K562 (cell line): ENCODE results near the gene LRRC4. TPM values are rescaled to one million over a fixed set of nuclear protein-coding genes. Genes with fewer than 3 reads are reported as not detected.

ENCODE experiments used
- C11orf30 ChIP-seq: fragments of 450-650 bp; IDR thresholded peaks from 2 replicates; pipeline ENCODE4 v1.6.1; 2016; ENCODE audit warnings: low read depth, mild to moderate bottlenecking
- CBX2 ChIP-seq: fragments of 200-600 bp; sonication (generic); IDR thresholded peaks from one replicate; pipeline ENCODE4 v1.6.1; 2012; ENCODE audit warnings: mild to moderate bottlenecking, low read length, inconsistent platforms; ENCODE audit not compliant: insufficient read depth, poor library complexity, severe bottlenecking
- NFE2 ChIP-seq: IDR thresholded peaks from 2 replicates; pipeline ENCODE4 v1.6.1; 2014; ENCODE audit warnings: antibody characterized with exemption, low read depth
- ZNF551 ChIP-seq: fragments of 250-450 bp; sonication (Bioruptor Pico); IDR thresholded peaks from 2 replicates; pipeline ENCODE4 v1.5.0; 2021; ENCODE audit warnings: mild to moderate bottlenecking, moderate library complexity
- polyA plus RNA-seq, 8 experiments: library from polyadenylated mRNA; depleted of rRNA in 4 of 8; stranded (reverse) in 5 of 8; unstranded in 3 of 8; fragments of >200 nt; fragmentation: Nextera tagmentation in 2 of 8; fragmentation: Illumina TruSeq in 1 of 8; extraction: Ambion mirVana in 2 of 8; extraction: Trizol in 1 of 8; gene quantifications; 2 replicates each; pipeline versions ENCODE4 v1.2.1 to v1.2.3, GENCODE V29; 2011 to 2014; ENCODE audit warnings: inconsistent platforms in 1 of 8, missing spikeins in 1 of 8
- total RNA-seq, 7 experiments: library from RNA; depleted of rRNA in 6 of 7; stranded (reverse); fragments of >200 nt in 6 of 7; fragmentation: Illumina TruSeq in 2 of 7; extraction: Trizol in 2 of 7; gene quantifications; 2 replicates each; pipeline versions ENCODE4 v1.2.1 to v1.2.3, GENCODE V29; 2011 to 2021; ENCODE audit warnings: low replicate concordance in 1 of 7
- TF ChIP-seq, protein P1 (sequence below), 2 experiments: fragments of 450-650 bp in 1 of 2; IDR thresholded peaks; 2 replicates each; pipeline ENCODE4 v1.6.1; 2011 to 2017; ENCODE audit warnings: low read depth in 2 of 2, antibody characterized with exemption in 1 of 2, borderline replicate concordance in 1 of 2, low read length in 1 of 2, mild to moderate bottlenecking in 1 of 2, mixed read lengths in 1 of 2; ENCODE audit not compliant: control insufficient read depth in 1 of 2
- TF ChIP-seq, protein P2 (sequence below): fragments of 250-450 bp; sonication (Bioruptor Pico); IDR thresholded peaks from 2 replicates; pipeline ENCODE4 v1.4.0; 2020; ENCODE audit warnings: mild to moderate bottlenecking, moderate library complexity
- TF ChIP-seq, protein P3 (sequence below): fragments of 250-450 bp; sonication (Bioruptor Pico); IDR thresholded peaks from 2 replicates; pipeline ENCODE4 v1.5.0; 2021; ENCODE audit warnings: mild to moderate bottlenecking, moderate library complexity
- TF ChIP-seq, protein P4 (sequence below): sonication (generic); formaldehyde crosslinking; IDR thresholded peaks from 2 replicates; pipeline ENCODE4 v1.8.1; 2023; ENCODE audit warnings: mild to moderate bottlenecking, missing genetic modification reagents

LRRC4 gene
- total and polyA plus RNA-seq, 9 of the 15 experiments (the other 6 are each of a cell fraction or from before 2014, with no cell fraction given), result 0.04 to 0.11 TPM; not detected in 7

DNA sequence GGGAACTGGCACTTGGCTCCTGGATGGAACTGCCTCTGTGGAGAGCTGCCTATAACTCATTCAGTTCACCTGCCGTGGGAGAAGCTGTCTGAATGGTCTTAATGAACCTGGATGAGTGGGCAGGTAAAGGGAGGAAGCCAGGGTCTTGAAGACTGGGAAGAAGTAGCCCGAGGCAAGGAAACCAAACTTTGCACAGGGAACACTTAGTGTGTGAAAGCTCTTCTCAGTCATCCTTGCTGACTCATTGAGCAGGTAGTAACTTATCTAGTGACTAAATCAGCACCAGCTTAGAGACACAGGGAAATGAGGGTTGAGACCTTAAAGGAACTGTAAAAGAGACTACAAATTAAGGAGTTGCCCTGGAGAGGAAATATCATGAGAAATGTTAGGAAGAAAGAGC lies 9.9 kb downstream of the LRRC4 start (continued):
- TF ChIP-seq, protein P1, sequence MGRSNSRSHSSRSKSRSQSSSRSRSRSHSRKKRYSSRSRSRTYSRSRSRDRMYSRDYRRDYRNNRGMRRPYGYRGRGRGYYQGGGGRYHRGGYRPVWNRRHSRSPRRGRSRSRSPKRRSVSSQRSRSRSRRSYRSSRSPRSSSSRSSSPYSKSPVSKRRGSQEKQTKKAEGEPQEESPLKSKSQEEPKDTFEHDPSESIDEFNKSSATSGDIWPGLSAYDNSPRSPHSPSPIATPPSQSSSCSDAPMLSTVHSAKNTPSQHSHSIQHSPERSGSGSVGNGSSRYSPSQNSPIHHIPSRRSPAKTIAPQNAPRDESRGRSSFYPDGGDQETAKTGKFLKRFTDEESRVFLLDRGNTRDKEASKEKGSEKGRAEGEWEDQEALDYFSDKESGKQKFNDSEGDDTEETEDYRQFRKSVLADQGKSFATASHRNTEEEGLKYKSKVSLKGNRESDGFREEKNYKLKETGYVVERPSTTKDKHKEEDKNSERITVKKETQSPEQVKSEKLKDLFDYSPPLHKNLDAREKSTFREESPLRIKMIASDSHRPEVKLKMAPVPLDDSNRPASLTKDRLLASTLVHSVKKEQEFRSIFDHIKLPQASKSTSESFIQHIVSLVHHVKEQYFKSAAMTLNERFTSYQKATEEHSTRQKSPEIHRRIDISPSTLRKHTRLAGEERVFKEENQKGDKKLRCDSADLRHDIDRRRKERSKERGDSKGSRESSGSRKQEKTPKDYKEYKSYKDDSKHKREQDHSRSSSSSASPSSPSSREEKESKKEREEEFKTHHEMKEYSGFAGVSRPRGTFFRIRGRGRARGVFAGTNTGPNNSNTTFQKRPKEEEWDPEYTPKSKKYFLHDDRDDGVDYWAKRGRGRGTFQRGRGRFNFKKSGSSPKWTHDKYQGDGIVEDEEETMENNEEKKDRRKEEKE (IDR thresholded peaks at IDR 0.05; ENCODE audit: borderline replicate concordance in 1 of 2, control insufficient read depth in 1 of 2, low read depth in 2 of 2, low read length in 1 of 2), result no peak
- TF ChIP-seq, protein P2, sequence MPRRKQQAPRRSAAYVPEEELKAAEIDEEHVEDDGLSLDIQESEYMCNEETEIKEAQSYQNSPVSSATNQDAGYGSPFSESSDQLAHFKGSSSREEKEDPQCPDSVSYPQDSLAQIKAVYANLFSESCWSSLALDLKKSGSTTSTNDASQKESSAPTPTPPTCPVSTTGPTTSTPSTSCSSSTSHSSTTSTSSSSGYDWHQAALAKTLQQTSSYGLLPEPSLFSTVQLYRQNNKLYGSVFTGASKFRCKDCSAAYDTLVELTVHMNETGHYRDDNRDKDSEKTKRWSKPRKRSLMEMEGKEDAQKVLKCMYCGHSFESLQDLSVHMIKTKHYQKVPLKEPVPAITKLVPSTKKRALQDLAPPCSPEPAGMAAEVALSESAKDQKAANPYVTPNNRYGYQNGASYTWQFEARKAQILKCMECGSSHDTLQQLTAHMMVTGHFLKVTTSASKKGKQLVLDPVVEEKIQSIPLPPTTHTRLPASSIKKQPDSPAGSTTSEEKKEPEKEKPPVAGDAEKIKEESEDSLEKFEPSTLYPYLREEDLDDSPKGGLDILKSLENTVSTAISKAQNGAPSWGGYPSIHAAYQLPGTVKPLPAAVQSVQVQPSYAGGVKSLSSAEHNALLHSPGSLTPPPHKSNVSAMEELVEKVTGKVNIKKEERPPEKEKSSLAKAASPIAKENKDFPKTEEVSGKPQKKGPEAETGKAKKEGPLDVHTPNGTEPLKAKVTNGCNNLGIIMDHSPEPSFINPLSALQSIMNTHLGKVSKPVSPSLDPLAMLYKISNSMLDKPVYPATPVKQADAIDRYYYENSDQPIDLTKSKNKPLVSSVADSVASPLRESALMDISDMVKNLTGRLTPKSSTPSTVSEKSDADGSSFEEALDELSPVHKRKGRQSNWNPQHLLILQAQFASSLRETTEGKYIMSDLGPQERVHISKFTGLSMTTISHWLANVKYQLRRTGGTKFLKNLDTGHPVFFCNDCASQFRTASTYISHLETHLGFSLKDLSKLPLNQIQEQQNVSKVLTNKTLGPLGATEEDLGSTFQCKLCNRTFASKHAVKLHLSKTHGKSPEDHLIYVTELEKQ, result no peak
- TF ChIP-seq CBX2, result no peak
- TF ChIP-seq, protein P3, sequence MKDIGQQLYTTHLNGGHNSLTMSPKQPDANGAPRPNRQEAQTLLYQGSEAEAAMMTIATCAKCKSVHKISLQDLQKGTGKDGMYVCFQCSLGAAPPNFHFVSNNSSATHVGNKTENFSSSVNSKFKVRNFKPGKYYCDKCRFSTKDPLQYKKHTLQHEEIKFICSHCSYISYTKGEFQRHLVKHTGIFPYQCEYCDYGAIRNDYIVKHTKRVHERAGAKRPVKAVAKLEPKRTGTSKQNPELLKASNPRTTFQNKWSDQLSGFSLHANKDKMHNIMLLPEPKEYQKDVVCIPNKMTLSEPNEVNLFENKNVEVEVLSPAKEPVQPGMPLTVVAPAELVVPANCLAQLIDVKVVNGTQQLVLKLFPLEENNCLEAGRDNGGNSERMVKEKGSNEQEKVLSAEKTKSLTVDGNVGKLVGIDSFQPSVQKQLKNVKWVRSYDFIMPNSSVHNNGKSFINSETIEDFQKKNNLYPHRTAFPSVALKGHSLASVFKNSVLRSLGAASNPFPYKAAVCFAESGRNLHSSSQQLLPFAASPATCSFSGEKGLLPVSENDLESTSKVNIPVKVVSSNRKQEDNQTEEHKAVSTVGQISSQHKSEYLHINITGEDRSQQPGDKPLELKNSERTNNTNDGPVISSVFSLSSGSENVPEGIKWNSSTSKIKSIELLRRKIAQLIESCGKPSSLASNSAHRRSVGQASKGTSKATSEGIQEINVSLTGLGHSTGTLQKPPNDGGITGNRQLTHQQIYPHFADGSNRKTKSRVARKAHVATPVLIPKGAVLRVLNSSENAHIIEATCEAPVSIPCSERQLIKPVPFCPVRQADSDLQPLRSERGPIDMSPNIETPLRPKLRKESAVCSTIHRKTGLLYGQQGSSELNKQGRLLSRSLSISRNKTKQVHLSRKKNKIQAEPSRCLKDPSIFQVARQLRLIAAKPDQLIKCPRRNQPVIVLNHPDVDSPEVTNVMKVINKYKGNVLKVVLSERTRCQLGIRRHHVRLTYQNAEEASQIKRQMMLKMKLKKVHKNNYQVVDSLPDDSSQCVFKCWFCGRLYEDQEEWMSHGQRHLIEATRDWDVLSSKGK (CRISPR knock-in tag), result no peak
- TF ChIP-seq, protein P4, sequence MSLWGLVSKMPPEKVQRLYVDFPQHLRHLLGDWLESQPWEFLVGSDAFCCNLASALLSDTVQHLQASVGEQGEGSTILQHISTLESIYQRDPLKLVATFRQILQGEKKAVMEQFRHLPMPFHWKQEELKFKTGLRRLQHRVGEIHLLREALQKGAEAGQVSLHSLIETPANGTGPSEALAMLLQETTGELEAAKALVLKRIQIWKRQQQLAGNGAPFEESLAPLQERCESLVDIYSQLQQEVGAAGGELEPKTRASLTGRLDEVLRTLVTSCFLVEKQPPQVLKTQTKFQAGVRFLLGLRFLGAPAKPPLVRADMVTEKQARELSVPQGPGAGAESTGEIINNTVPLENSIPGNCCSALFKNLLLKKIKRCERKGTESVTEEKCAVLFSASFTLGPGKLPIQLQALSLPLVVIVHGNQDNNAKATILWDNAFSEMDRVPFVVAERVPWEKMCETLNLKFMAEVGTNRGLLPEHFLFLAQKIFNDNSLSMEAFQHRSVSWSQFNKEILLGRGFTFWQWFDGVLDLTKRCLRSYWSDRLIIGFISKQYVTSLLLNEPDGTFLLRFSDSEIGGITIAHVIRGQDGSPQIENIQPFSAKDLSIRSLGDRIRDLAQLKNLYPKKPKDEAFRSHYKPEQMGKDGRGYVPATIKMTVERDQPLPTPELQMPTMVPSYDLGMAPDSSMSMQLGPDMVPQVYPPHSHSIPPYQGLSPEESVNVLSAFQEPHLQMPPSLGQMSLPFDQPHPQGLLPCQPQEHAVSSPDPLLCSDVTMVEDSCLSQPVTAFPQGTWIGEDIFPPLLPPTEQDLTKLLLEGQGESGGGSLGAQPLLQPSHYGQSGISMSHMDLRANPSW, result no peak
- 0 out of 2 replicates have a peak, but pooled peaks have one; percentile 11 for TF ChIP-seq C11orf30
- peak; percentile 55 for TF ChIP-seq NFE2
- TF ChIP-seq ZNF551 (CRISPR knock-in tag), result no peak
